Measurements from ENCODE around the gene CHRDL2.

Gene CHRDL2

GRCh38 chr11:74714904-74715303, 16.3 kb downstream of the CHRDL2 start:
- H2AFZ ChIP-seq (ENCODE audit: low read depth, low read length, severe bottlenecking) = no peak overlapping the region
- no peaks in the 10 kb centered on the region for H4K20me1 ChIP-seq (ENCODE audit: low read depth, low read length)
- no peak overlapping the region for H3K4me3 ChIP-seq (ENCODE audit: insufficient read depth, low read length, poor library complexity, severe bottlenecking)
- TF ChIP-seq EZH2phosphoT487 (conservative IDR thresholded peaks at IDR 0.05; ENCODE audit: low read length) (no peak), CTCF (IDR thresholded peaks at IDR 0.05; ENCODE audit: insufficient read depth, low read length, poor library complexity, severe bottlenecking) (no peak)
- no peaks in the 10 kb centered on the region for H3F3A ChIP-seq (ENCODE audit: insufficient read depth)
- H3K9ac ChIP-seq (ENCODE audit: low read length) = no peak overlapping the region
- no peaks in the 10 kb centered on the region for H3K79me2 ChIP-seq (ENCODE audit: insufficient read depth, low read length)
- no peaks in the 10 kb centered on the region for H3K9me2 ChIP-seq (replicated peaks; ENCODE audit: insufficient read depth, low read length)
- no peaks in the 10 kb centered on the region for H3K27me3 ChIP-seq (ENCODE audit: low read length)
- no peak overlapping the region for H3K27ac ChIP-seq (ENCODE audit: low read depth, low read length)
- H3K36me3 ChIP-seq (ENCODE audit: low read length) = no peaks in the 10 kb centered on the region
- no peaks in the 10 kb centered on the region for H3K9me3 ChIP-seq (ENCODE audit: insufficient read depth, low read length)
- no peak overlapping the region for H3K4me2 ChIP-seq (ENCODE audit: low read depth, low read length, poor library complexity, severe bottlenecking)

GRCh38 chr11:74713686-74714085, 17.5 kb downstream of the CHRDL2 start:
- Histone ChIP-seq H3K4me3 (ENCODE audit: insufficient read depth, low read length, poor library complexity, severe bottlenecking) (no peak overlapping the region), H4K20me1 (ENCODE audit: low read depth, low read length) (no peaks in the 10 kb centered on the region), H3K79me2 (ENCODE audit: insufficient read depth, low read length) (no peaks in the 10 kb centered on the region), H3K27ac (ENCODE audit: low read depth, low read length) (no peak overlapping the region), H3K9ac (ENCODE audit: low read length) (no peak overlapping the region), H3K27me3 (ENCODE audit: low read length) (no peaks in the 10 kb centered on the region), H3F3A (ENCODE audit: insufficient read depth) (no peaks in the 10 kb centered on the region), H2AFZ (ENCODE audit: low read depth, low read length, severe bottlenecking) (no peak overlapping the region), H3K4me2 (ENCODE audit: low read depth, low read length, poor library complexity, severe bottlenecking) (no peak overlapping the region), H3K9me3 (ENCODE audit: insufficient read depth, low read length) (no peaks in the 10 kb centered on the region), H3K36me3 (ENCODE audit: low read length) (no peaks in the 10 kb centered on the region), H3K9me2 (replicated peaks; ENCODE audit: insufficient read depth, low read length) (no peaks in the 10 kb centered on the region)
- TF ChIP-seq CTCF (IDR thresholded peaks at IDR 0.05; ENCODE audit: insufficient read depth, low read length, poor library complexity, severe bottlenecking) = no peak
- no peak for TF ChIP-seq EZH2phosphoT487 (conservative IDR thresholded peaks at IDR 0.05; ENCODE audit: low read length)

- no peaks in the 10 kb centered on the region for H3K27me3 ChIP-seq (ENCODE audit: low read length)
- no peaks in the 10 kb centered on the region for H4K20me1 ChIP-seq (ENCODE audit: low read depth, low read length)
- H3K27ac ChIP-seq (ENCODE audit: low read depth, low read length) = no peak overlapping the region
- H3K9ac ChIP-seq (ENCODE audit: low read length) = no peak overlapping the region
- H3K36me3 ChIP-seq (ENCODE audit: low read length) = no peaks in the 10 kb centered on the region
- no peaks in the 10 kb centered on the region for H3F3A ChIP-seq (ENCODE audit: insufficient read depth)
- H3K9me2 ChIP-seq (replicated peaks; ENCODE audit: insufficient read depth, low read length) = no peaks in the 10 kb centered on the region
- H3K4me2 ChIP-seq (ENCODE audit: low read depth, low read length, poor library complexity, severe bottlenecking) = no peak overlapping the region
- no peak overlapping the region for H2AFZ ChIP-seq (ENCODE audit: low read depth, low read length, severe bottlenecking)
- TF ChIP-seq EZH2phosphoT487 (conservative IDR thresholded peaks at IDR 0.05; ENCODE audit: low read length) (no peak), CTCF (IDR thresholded peaks at IDR 0.05; ENCODE audit: insufficient read depth, low read length, poor library complexity, severe bottlenecking) (no peak)
- H3K9me3 ChIP-seq (ENCODE audit: insufficient read depth, low read length) = no peaks in the 10 kb centered on the region
- no peak overlapping the region for H3K4me3 ChIP-seq (ENCODE audit: insufficient read depth, low read length, poor library complexity, severe bottlenecking)
- H3K79me2 ChIP-seq (ENCODE audit: insufficient read depth, low read length) = no peaks in the 10 kb centered on the region
These were observed 20.8 kb downstream of the CHRDL2 start for GRCh38 chr11:74710281-74710938.

Data from SU-DHL-6 (cell line).